Medulla oblongata (tissue), 1 donor: ENCODE measurements around the gene C1orf21.

Source experiments
- DNase-seq: peaks from one replicate; pipeline ENCODE4 v3.0.0-alpha.2; 2015; ENCODE audit errors: extremely low spot score

Gene C1orf21

GRCh38 chr1:184387069-184387475, 243 bp downstream of the C1orf21 start:
- DNase-seq, result no peak

DNA sequence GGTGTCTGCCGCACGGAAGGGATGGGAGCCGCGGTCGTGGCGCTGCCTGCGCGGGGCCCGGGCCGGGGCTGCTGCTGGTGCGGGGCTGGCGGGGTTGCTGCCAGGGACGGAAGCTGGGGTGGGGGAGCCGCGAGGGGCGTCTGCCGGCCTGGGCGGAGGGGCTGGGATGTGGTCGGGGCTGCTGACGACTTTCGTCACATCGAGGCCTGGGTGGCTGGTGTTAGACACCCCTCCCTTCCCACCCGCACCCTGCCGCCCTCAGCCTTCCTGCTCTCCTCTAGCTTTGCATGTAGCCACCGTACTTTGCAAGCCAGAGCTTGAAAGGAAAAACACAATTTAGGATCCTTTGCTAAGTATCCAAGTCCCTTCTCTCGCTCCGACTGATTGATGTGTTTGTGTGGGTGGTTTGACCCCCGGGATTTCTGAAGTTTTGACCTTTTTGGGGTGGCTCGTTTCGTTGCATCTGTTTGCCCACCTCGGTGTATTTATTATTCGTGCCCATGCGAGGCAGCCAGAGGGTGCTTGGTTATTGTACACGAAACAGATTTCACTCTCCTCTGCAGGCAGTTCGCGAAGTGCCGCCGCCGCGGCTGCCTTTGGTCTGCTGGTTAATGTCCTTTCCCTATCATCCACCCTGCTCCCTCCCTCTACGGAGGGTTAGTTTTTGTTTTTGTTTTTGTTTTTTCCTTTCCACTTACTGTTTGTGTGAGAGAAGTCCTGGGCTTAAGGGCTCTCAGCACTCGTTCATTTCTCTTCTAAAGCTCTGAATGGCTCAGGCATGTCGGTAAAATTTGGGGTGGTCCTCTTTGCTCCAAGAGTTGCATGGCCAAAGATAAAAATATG, 868 bp downstream of the C1orf21 start:
- DNase-seq, result peak; percentile 53

DNA sequence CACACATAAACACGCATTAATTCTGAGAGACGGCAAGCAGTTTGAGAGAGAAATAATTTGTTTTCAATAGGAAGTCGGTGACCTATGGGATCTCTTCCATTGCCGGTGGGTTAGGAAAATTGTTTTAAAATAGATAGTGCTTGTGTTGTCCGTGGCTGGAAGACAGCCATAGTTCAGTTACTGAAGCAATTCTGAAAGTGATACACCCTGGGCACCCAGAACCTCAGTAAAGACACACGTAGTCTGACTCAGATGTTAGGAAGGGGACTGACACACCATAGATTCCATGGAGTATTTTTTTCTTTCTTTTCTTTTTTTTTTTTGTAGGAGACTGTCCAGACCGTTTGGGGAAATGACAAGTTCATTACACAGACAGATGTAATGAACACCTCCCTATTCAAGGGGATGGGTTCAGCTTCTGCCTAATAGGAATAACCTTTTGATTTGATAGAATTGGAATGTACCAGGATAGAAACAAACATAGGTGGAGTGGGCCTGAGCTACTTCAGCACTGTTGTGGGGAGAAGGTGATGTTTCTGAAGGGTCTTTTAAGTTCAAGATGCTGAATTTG, 1.6 kb downstream of the C1orf21 start:
- DNase-seq, result peak; percentile 31

DNA sequence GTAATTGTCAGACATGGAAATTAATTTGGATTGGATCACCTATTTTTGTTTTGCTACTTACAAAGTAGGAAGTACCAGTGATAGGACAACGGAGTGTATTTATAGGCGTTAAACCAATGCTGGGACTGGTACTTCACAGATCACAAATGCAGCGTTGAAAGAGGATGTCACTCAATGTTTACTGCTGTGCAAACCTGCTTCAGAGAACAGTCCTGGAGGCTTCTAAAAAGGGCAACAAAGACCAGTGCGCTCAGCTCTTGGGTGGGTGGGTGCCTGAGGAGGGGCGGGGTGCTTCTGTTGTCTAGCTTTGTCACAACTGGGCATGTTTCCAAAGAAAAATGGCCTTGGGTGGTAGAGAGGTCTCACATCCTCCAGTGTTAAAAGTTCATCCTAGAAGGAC, 2.1 kb downstream of the C1orf21 start:
- DNase-seq, result peak; percentile 8

GRCh38 chr1:184389446-184389845, 2.6 kb downstream of the C1orf21 start:
- DNase-seq, result no peak

GRCh38 chr1:184390889-184391288, 4.1 kb downstream of the C1orf21 start:
- DNase-seq, result no peak

GRCh38 chr1:184392067-184392466, 5.2 kb downstream of the C1orf21 start:
- no peak for DNase-seq

- no peak for DNase-seq
Measured at GRCh38 chr1:184392779-184393522, 6.1 kb downstream of the C1orf21 start.

DNA sequence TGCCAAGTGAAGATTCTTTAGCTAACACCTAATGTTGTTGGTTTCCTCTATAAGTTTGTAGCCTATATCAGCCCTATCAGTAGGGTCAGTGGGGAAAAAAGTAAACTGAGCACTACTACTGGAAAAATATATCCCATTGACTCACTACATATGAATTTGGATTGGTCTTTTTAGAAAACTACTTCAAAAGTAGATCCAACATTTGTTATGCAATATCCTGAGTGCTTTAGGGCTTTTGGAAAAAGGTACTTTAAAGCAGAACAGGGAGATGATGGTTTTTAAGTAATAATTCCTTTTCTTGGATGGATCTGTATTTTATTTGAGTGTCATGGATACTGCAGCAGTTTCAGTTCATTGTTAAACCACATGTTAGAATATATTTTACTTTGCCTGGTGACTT, 7.1 kb downstream of the C1orf21 start:
- no peak for DNase-seq

DNA sequence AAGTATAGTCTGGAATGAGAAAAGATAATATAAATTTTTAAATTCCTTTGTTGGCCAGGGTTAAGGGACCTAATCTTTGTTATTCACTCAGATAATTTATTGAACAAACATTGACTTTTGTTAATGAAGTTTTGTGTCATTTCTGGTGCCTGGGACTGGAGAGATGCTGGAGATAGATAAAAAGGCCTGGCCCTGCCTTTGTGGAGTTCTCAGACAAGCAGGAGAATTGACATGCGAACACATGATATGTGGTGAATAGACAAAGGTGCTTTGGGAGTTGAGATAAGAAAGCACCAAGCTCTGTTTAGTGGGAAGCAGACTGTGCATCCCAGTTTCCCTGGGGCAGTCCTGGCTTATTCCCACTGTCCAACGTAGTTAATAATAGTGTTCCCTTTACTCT, 8.5 kb downstream of the C1orf21 start:
- no peak for DNase-seq

GRCh38 chr1:184395937-184396480, 9.2 kb downstream of the C1orf21 start:
- no peak for DNase-seq

GRCh38 chr1:184399192-184399847, 12.5 kb downstream of the C1orf21 start:
- no peak for DNase-seq

DNA sequence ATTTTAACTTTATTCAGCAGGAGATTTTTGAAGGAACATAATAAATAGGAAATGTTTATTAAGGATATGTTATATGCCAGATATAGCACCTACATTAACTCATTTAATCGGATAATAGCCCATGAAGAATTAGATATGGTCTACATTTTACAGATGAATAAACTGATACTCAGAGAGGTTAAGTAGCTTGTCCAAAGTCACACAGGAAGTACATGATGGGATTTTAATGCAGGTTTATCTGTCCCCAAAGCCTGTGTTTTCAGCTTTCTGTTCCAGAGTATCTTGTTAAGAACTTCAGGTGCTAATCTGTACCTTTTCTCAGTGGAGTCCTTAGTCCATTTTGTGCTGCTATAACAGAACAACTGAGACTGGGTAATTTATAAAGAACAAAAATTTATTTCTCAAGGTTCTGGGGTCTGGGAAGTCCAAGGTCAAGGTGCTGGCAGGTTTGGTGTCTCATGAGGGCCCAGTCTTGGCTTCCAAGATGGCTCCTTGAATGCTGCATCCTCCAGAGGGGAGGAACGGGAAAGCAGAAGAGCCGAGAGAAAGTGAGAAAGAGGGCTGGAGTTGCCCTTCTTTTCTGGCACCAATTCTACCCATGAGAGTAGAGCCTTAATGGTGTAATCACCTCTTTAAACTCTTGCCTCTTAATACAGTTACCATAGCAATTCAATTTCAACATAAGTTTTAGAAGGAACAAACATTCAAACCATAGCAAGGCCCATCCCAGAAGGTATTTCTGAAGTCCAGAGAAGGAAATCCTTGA, 17.3 kb downstream of the C1orf21 start:
- DNase-seq, result no peak

DNA sequence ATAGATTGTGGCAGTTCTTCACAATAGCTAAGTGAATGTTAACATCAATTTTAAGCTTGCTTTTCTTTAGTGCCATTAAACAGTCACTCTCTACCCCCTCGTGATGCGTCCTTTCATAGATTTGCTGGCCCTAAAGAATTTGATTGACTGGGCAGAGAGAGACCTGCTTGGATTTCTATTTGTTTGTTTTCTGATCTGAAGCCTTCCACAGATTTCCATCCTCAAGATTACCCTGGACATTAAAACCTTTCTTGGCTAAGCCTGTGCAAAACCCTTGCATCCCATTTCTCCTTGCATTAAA, 17.8 kb downstream of the C1orf21 start:
- no peak for DNase-seq

DNA sequence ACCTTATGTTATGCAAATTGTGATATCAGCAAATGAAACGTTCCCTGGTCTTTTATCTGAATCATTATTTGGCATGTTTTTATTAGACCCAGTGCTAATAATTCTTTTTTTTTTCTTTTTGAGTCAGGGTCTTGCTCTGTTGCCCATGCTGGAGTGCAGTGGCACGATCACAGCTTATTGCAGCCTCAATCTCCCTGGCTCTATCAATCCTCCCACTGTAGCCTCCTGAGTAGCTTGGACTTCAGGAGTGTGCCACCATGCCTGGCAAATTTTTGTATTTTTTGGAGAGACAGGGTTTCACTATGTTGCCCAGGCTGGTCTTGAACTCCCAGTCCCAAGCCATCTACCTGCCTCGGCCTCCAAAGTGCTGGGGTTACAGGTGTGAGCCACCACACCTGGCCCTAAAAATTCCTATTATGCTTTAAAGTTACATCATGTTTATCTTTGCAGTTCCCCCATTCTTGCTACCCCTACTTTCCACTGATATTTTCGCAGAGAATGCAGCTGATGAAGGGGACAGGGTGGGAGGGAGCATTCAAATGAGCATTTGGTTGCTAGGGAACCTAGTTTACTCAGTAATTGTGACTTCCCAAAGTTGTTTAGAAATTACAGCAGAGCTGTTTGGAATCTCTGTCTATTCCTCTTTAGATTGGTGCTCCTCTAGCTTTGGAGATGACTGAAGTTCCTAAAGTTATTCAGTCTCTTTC, 18.4 kb downstream of the C1orf21 start:
- no peak for DNase-seq

GRCh38 chr1:184405801-184406142, 18.9 kb downstream of the C1orf21 start:
- DNase-seq, result no peak

- no peak for DNase-seq
Measured at GRCh38 chr1:184406479-184406878, 19.6 kb downstream of the C1orf21 start.

- DNase-seq, result no peak
Measured at GRCh38 chr1:184407816-184408510, 21.1 kb downstream of the C1orf21 start.

DNA sequence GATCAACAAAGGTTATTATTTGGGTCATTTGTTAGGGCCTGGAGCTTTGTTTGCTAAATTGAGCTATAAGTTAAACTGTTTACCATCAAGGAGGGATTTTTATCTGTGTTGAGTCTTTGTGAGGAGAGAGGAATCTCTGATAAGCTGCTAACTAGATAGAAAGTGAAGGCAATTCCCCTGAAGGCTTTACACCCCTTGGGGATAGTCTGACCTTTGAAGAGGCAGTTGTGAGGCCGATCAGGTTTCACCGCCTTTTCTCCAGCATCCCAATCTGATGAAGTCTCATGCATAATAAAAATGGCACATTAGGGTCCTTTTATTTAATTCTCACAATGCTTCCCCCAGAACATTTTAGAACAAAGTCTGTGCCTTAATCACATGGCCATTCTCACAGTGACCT, 21.8 kb downstream of the C1orf21 start:
- DNase-seq, result no peak

DNA sequence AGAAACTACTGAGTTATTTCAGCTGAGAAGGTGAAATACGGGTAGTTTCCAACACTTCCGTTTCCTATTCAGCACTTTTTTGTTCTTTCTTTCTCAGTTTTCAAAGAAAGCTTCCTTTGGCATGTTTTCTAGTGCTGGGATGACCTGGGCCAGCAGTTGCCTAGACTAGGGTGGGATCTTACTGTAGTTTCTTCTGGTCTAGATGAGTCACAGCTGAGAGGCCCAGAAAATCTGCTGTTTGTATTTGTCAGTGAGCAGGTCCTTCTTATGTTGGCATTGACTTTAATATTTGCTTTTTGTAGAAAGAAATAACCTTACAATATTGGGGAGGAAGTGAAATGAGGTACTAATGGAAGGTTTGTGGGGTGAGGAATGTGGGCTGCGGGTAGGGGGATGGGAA, 22.2 kb downstream of the C1orf21 start:
- no peak for DNase-seq
